SH-SY5Y (cell line): Measurements from ENCODE around the gene STX3.

Source experiments
- GATA2 ChIP-seq: IDR thresholded peaks from 2 replicates; pipeline ENCODE4 v1.6.1; 2011; ENCODE audit warnings: mild to moderate bottlenecking, low read depth, low read length
- GATA3 ChIP-seq: IDR thresholded peaks from 2 replicates; pipeline ENCODE4 v1.6.1; 2011; ENCODE audit warnings: low read depth, mild to moderate bottlenecking, low read length, moderate library complexity

DNA sequence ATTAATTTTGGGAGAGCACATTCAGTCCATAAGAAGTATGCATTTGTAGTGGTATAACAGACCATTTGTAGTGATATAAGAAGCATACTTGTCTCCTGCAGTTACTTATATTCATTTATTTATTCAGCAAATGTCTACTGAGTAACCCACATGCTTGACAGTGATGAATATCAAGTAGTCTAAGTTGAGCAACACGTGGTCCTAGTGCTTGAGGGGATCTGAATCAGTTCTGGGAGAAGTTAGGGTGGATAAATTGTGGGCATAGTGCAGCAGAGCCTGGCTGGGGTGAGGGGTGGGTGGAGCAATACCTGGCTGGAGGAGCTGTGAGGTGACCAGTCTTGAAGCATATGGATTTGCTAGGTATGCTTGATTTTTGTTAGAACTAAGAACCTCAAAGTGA, 24.3 kb downstream of the STX3 start:
- TF ChIP-seq GATA3 (no peak), GATA2 (no peak)
